Right cardiac atrium (tissue), 5 donors: ENCODE measurements around the gene ST14. TPM values are rescaled to one million over a fixed set of nuclear protein-coding genes. Genes with fewer than 3 reads are reported as not detected.
A peak's percentile ranks its signal among the peaks of the same experiment; 100 is the strongest.

Experiments
- ATAC-seq, 2 donors: fragments of 200-7000 bp; cut with Tn5 transposase; one replicate each; pipeline versions ENCODE4 v1.8.0 to v1.9.1; 2020; ENCODE audit warnings: moderate library complexity in 2 of 2, mild to moderate bottlenecking in 1 of 2
- DNase-seq, 3 donors: peaks; one replicate each; pipeline ENCODE4 v3.0.0-alpha.2; 2020
- H3K27ac ChIP-seq: one replicate; pipeline ENCODE4 v1.5.1; 2013; ENCODE audit warnings: mild to moderate bottlenecking, low read length, control low read depth, moderate library complexity
- H3K27me3 ChIP-seq: one replicate; pipeline ENCODE4 v1.6.1; 2013; ENCODE audit not compliant: control insufficient read depth, insufficient read depth
- H3K4me1 ChIP-seq: one replicate; pipeline ENCODE4 v1.6.1; 2013; ENCODE audit warnings: low read length; ENCODE audit not compliant: control insufficient read depth, insufficient read depth
- H3K4me3 ChIP-seq: one replicate; pipeline ENCODE4 v1.5.1; 2013; ENCODE audit warnings: low read length, control low read depth
- H3K9me3 ChIP-seq: one replicate; pipeline ENCODE4 v1.6.1; 2013; ENCODE audit warnings: low read length; ENCODE audit not compliant: control insufficient read depth
- WGBS: extraction: QIAGEN DNeasy Blood & Tissue Kit; methylation state at CpG from one replicate; pipeline ENCODE4 v1.1.7; 2013; 5-methylcytosine and 5-hydroxymethylcytosine counted together
- intact Hi-C, 4 donors: fragments of 100-400 bp; cut with DNase I; formaldehyde crosslinking; loops; one replicate each; pipeline versions ENCODE4 v1.11.0 to v1.14.0; 2022 to 2023
- polyA plus RNA-seq: library from polyadenylated mRNA; stranded (reverse); fragments of 200-250 nt; gene quantifications from one replicate; pipeline ENCODE4 v1.2.3, GENCODE V29; 2013
- total RNA-seq, 4 donors: library from RNA; stranded (reverse); fragmentation: NEBNext Ultra II Directional; extraction: Animal tissue kit (Norgen Biotek cat#: 25700); gene quantifications; one replicate each; pipeline ENCODE4 v1.2.1, GENCODE V29; 2021
- donor health status: healthy with polysubstance abuse.
- donor health status: DM: no; HTN: yes; CAD: no.
- donor health status: DM: no; HTN: no; CAD: no.
- donor health status: DM: no; HTN: yes; CAD: no; lungs with severe emphysema.
- donor health status: DM: yes; HTN: yes; CAD: no.

Gene ST14
- total and polyA plus RNA-seq, 5 donors, result 0.61 to 2.8 (median 1.2) TPM

DNA sequence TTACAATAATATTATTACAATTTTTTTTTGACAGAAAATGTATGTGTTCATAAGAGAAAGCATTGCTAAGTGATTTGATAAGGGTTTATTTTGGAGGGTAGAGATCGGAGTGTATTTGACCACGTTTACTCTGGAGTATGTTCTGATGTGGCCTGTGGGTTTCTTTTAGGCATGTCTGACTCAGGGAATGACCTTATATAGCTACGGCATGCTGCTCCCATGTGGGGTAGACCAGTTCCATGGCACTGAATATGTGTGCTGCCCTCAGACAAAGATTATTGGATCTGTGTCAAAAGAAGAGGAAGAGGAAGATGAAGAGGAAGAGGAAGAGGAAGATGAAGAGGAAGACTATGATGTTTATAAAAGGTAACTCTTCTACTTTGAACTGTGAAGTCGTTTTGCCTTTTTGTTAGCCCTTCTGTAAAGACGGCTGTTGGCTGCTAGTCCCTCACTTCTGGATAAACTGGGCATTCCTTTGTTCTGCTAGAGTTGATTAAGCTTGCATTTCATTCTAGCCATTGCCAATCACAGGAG, 38.1 kb upstream of the ST14 start:
- DNase-seq (no peak), ATAC-seq (no peak)
- Histone ChIP-seq H3K27ac (no peak overlapping the region), H3K9me3 (no peaks in the 10 kb centered on the region), H3K27me3 (no peaks in the 10 kb centered on the region), H3K4me3 (no peak overlapping the region), H3K4me1 (peaks cover 5% of the 10 kb centered on the region)
- intact Hi-C loops, result loop anchor here in 2 of 4 donors (10.0 kb wide), 2 partner anchors 47 to 117 kb away; partner anchors contain the start of gene PRDM10 (in 1 of the 2)
- 63% methylated on average over 5 of the region's 5 CpGs for WGBS

DNA sequence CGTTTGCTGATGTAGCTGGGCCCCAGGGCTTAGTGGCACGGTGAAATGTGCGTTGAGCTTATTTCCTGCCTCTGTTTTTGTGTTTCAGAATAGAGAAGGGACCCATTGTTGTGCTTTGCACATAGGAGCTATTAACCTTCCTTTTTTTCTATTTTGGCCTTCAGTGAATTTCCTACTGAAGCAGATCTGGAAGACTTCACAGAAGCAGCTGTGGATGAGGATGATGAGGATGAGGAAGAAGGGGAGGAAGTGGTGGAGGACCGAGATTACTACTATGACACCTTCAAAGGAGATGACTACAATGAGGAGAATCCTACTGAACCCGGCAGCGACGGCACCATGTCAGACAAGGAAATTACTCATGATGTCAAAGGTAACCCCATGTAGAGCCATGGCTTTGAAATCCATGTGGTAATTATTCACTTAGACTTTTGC, 37.4 kb upstream of the ST14 start:
- intact Hi-C loops, result loop anchor here in 2 of 4 donors (10.0 kb wide), 2 partner anchors 47 to 117 kb away; partner anchors contain the start of gene PRDM10 (in 1 of the 2)
- DNase-seq, result no peak
- no peak for ATAC-seq

DNA sequence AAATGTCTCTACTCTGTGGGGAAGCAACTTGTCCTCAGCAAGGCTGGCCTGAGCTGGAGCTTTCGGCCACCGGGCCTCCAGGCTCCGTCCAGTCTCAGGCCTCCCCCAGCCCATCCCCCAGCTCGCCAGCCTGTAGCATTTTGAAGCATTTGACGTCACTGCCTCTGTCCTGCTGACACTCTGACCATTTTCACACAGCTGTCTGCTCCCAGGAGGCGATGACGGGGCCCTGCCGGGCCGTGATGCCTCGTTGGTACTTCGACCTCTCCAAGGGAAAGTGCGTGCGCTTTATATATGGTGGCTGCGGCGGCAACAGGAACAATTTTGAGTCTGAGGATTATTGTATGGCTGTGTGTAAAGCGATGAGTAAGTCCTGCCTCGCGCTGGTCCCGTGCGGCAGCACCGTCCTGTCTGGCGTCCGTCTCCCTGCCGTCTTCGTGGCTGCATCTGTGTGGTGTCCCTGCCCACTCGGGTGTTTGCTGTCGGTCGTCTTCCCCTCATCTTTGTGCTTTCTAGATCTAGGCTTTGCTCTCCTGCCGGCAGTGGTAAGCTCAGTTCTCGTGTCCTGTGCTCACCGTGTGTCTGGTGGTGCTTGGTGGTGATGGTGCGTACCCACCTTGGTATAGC, 36.1 kb upstream of the ST14 start:
- DNase-seq (no peak), ATAC-seq (peak; percentile 2 to 28)
- H3K27me3 ChIP-seq, result no peaks in the 10 kb centered on the region
- no peak overlapping the region for H3K4me3 ChIP-seq
- no peaks in the 10 kb centered on the region for H3K9me3 ChIP-seq
- 91% methylated on average over 32 of the region's 32 CpGs for WGBS
- intact Hi-C loops, result loop anchor here in 2 of 4 donors (10.0 kb wide), 2 partner anchors 49 to 119 kb away; partner anchors contain the start of gene PRDM10 (in 1 of the 2)
- H3K4me1 ChIP-seq, result peaks cover 5% of the 10 kb centered on the region
- peak overlapping the region; percentile 52 for H3K27ac ChIP-seq

More for the DNA sequence above, 37.4 kb upstream of the ST14 start:
- Histone ChIP-seq H3K27ac (no peak overlapping the region), H3K9me3 (no peaks in the 10 kb centered on the region), H3K4me1 (peaks cover 5% of the 10 kb centered on the region), H3K4me3 (no peak overlapping the region), H3K27me3 (no peaks in the 10 kb centered on the region)
- WGBS, result 62% methylated on average over 7 of the region's 7 CpGs

DNA sequence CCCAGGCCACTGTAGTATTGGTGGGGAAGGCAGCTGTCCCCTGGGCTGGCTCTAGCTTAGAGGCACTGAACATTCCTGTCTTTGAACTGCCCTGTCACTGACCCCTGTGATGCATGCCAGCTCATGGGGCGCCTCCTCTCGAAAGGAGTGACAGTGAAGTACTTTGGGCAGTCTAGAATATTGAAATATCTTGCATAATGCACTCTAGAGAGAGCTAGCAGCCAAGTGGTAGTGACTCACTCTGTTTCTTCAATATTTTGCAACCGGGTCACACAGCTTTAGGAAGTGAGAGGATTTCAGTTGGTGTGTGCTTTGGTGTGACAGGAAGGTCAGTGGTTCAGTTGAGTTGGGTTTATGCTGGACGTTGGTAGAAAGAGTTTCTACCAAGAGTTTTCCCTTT, 35.5 kb upstream of the ST14 start:
- H3K27me3 ChIP-seq, result no peaks in the 10 kb centered on the region
- peak overlapping the region; percentile 52 for H3K27ac ChIP-seq
- intact Hi-C loops, result loop anchor here in 2 of 4 donors (10.0 kb wide), 2 partner anchors 49 to 119 kb away; partner anchors contain the start of gene PRDM10 (in 1 of the 2)
- no peaks in the 10 kb centered on the region for H3K9me3 ChIP-seq
- DNase-seq, result peak; percentile 85 to 89 (median 87)
- peaks cover 5% of the 10 kb centered on the region for H3K4me1 ChIP-seq
- WGBS, result 17% methylated on average over 4 of the region's 4 CpGs
- peak; percentile 95 to 96 for ATAC-seq
- no peak overlapping the region for H3K4me3 ChIP-seq

DNA sequence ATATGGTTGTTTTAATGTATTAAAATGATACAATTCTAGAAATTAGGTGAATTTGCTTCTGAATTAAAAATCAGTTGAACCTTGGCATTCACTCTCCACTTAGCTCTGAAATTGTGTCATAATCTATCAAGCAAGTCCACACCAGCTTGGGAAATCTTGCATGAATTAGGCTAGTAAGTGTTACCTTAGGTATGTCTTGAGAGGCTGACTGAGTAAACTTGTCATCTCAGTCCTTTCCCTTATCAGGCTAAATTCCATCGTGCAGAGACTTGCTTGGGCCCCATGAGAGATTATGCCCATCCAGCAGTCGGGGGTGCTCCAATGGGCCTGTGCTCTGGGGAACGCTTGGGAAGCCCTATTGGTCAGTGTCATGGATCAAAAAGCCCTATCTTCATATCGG, 33.9 kb upstream of the ST14 start:
- H3K4me3 ChIP-seq, result no peak overlapping the region
- no peak for ATAC-seq
- WGBS, result 78% methylated on average over 4 of the region's 4 CpGs
- H3K27me3 ChIP-seq, result no peaks in the 10 kb centered on the region
- no peaks in the 10 kb centered on the region for H3K9me3 ChIP-seq
- H3K27ac ChIP-seq, result no peak overlapping the region
- peaks cover 2% of the 10 kb centered on the region for H3K4me1 ChIP-seq
- intact Hi-C loops, result loop anchor here in 2 of 4 donors (10.0 kb wide), 2 partner anchors 51 to 121 kb away; partner anchors contain the start of gene PRDM10 (in 1 of the 2)
- DNase-seq, result no peak

DNA sequence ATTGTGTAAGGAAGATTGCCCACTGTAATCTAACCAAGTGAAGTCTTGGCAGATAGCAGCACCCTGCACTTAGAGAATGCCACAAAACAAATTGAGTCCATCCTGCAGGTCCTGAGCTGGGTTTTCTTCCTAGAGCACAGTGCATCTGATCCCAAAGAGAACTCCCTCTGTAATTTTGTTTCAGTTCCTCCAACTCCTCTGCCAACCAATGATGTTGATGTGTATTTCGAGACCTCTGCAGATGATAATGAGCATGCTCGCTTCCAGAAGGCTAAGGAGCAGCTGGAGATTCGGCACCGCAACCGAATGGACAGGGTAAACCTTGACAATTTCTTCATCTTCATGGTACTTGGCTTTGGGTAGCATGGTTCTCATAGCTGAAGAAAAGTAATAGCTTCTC, 33.1 kb upstream of the ST14 start:
- peaks cover 2% of the 10 kb centered on the region for H3K4me1 ChIP-seq
- intact Hi-C loops, result loop anchor here in 2 of 4 donors (10.0 kb wide), 2 partner anchors 52 to 122 kb away; partner anchors contain the start of gene PRDM10 (in 1 of the 2)

DNA sequence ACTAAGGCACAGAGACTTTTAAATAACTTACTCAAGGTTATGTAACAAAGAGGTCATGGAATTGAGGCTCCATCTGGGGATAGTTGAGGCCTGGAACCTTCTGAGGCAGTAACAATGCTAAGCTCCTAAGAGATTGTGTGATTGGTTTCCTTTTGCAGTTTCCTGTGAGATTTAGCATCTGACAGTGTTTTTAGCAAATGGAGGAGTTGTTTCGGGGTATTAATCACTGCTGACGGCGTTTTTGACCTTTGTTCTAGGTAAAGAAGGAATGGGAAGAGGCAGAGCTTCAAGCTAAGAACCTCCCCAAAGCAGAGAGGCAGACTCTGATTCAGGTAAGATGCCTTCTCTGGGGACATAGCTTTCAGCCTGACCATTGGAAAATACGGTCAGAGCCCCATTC, 32.1 kb upstream of the ST14 start:
- DNase-seq (no peak), ATAC-seq (no peak)
- intact Hi-C loops, result loop anchor here in 2 of 4 donors (10.0 kb wide), 2 partner anchors 53 to 123 kb away; partner anchors contain the start of gene PRDM10 (in 1 of the 2)
- 90% methylated on average over 4 of the region's 4 CpGs for WGBS
- H3K4me3 ChIP-seq, result no peak overlapping the region
- H3K27me3 ChIP-seq, result no peaks in the 10 kb centered on the region
- H3K27ac ChIP-seq, result no peak overlapping the region
- no peaks in the 10 kb centered on the region for H3K9me3 ChIP-seq
- peaks cover 2% of the 10 kb centered on the region for H3K4me1 ChIP-seq

More for the DNA sequence above, 33.1 kb upstream of the ST14 start:
- ATAC-seq, result no peak
- no peak for DNase-seq
- no peaks in the 10 kb centered on the region for H3K27me3 ChIP-seq
- no peak overlapping the region for H3K4me3 ChIP-seq
- H3K27ac ChIP-seq, result no peak overlapping the region
- WGBS, result 82% methylated on average over 5 of the region's 5 CpGs
- H3K9me3 ChIP-seq, result no peaks in the 10 kb centered on the region

DNA sequence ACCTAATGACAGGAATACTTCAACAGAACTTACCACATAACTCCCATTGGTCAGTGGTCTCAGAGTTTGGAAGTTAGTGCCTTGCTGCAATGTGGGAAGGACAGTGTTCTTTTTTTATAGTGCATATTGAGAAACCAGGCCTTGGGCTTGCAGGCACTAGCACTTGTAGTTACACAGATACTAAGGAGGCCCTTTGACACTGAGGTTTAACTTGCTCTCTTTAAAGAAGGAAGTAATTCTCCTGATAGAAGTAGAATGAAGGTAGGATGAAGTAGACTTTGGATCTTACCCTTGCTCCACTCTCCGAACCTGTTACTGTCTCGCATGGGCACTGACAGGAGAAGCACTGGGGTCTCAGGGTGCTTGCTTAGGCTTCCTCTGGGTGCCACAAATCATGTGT, 31.0 kb upstream of the ST14 start:
- WGBS, result 93% methylated on average over 2 of the region's 2 CpGs
- H3K27me3 ChIP-seq, result no peaks in the 10 kb centered on the region
- peaks cover 2% of the 10 kb centered on the region for H3K4me1 ChIP-seq
- H3K27ac ChIP-seq, result no peak overlapping the region
- DNase-seq, result no peak
- ATAC-seq, result no peak
- intact Hi-C loops, result loop anchor here in 2 of 4 donors (10.0 kb wide), 2 partner anchors 54 to 124 kb away; partner anchors contain the start of gene PRDM10 (in 1 of the 2)
- H3K4me3 ChIP-seq, result no peak overlapping the region
- no peaks in the 10 kb centered on the region for H3K9me3 ChIP-seq

DNA sequence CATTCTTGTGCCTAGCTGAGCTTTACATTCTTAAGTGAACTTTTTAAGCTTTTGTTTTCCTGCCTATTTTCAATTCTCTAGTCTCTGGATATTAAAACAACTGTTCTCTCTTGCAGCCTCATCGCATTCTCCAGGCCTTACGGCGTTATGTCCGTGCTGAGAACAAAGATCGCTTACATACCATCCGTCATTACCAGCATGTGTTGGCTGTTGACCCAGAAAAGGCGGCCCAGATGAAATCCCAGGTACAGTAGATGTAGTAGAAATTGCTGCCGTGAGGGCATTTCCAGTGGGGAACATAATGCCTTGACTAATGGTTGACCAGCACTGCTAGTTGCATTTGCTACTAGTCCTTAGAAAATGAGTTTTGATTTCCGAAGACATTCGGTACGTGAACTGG, 29.7 kb upstream of the ST14 start:
- WGBS, result 90% methylated on average over 11 of the region's 11 CpGs
- intact Hi-C loops, result loop anchor here in 3 of 4 donors (5.0 to 10.0 kb wide), 3 partner anchors 55 to 208 kb away; partner anchors contain the start of gene PRDM10 (in 2 of the 3)
- DNase-seq (no peak), ATAC-seq (no peak)
- H3K9me3 ChIP-seq, result no peaks in the 10 kb centered on the region
- no peak overlapping the region for H3K27ac ChIP-seq
- H3K27me3 ChIP-seq, result no peaks in the 10 kb centered on the region
- no peak overlapping the region for H3K4me3 ChIP-seq
- no peaks in the 10 kb centered on the region for H3K4me1 ChIP-seq

DNA sequence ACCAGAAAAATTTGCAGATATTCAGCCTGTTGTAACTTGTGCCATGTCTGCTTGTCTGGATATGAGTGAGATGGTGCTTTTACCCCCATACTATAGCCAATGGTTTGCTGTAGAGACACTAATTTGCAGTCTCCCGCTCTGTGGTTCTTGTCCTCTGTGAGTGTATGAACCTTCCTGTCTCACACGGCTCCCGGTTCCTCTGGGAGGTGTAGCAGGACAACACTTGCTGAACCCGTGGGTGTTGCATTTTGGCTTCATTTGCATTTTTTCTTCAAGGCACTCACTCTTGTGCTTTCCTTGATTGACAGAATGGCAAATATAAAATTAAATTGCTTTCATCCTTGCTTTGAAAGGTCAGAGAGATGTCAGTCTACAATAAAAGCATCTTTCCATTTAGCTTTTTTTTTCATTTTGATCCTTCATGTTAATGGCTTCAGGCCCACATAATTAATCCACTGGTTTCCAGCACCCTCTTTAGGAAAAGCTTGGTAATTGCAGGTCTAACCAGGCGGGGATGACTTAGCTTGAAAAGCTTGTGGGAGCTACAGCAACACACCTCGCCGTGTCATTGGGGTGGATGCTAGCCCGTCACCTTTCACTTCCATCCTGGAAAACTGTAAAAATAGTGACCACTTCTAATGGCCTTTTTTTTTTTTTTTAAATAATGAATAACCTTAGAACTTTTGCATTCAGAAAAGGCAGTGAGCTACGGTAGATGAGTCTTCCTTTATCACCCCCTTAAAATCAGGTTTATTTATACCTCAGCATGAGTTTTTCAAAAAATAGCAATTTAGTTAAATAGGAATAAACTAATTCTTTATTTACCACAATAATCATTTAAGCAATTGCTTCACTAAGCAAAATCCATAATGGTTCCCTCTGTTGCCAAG, 27.4 kb upstream of the ST14 start:
- no peak overlapping the region for H3K27ac ChIP-seq
- DNase-seq (no peak), ATAC-seq (peak; percentile 62 to 72)
- no peak overlapping the region for H3K4me3 ChIP-seq
- 55% methylated on average over 9 of the region's 9 CpGs for WGBS
- no peaks in the 10 kb centered on the region for H3K27me3 ChIP-seq
- H3K9me3 ChIP-seq, result no peaks in the 10 kb centered on the region
- intact Hi-C loops, result loop anchor here (1.0 to 10.0 kb wide), 4 partner anchors 127 to 210 kb away; partner anchors contain the start of gene PRDM10 (in 1 of the 4)
- H3K4me1 ChIP-seq, result no peaks in the 10 kb centered on the region
